ENCODE data around the gene HSFY2.
"Not testable (repeated sequence)": the region's sequence is repeated elsewhere in the genome, so short reads cannot be mapped to it uniquely, and the experiment has no call there.

Gene HSFY2

GRCh38 chrY:18773635-18774034 lies at the start of gene HSFY2:
TSS of gene HSFY2 (minus strand) at chrY:18773735. CDS start at chrY:18773618, 117 bp downstream.
- CTCF ChIA-PET; DNase-seq (ENCODE audit: extremely low spot score); POLR2A ChIA-PET: not testable (repeated sequence)

DNA sequence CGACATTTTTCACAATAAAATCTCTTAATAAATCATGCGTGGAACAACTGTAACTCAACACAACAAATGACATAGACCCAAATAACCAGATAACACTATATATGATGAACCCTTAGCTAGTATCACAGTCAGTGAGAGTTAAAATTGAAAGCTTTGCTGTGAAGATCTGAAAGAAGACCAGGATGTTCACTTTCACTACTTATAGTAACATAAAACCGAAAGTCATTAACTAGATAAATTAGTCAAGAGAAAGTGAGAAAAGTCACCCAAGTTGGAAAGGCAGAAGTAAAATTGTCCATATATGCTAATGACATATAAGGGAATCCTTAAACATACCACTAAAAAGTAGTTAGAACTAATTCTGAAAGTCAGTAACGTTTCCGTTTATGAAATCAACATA lies 42.2 kb upstream of the HSFY2 start:
- POLR2A ChIA-PET; CTCF ChIA-PET; DNase-seq (ENCODE audit: extremely low spot score): not testable (repeated sequence)

DNA sequence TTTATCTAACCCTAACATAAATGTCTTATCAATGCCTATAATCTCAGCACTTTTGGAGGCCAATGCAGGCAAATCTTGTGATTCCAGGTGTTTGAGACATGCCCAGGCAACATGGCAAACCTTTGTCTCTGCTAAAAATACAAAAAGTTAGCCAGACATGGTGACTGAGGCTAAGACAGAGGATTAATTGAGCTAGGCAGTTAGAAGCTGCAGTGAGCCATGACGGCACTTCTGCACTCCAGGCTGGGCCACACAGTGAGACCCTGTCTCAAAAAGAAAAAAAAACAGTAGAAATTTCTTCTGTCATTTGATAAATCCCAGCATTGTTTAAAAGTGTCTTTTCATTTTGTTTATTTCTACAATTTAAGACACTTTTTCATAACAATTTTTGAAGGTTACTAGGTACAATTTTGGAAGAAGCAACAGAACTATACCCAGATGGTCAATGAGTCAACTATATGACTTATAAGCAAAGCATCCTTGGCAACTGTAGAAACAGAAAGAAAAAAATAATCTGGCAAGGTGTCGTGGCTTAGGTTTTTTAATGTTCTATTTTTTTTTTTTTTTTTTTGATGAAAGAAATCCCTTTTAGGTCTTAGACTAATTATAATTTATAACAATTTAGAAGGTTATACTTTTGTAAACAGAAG lies 15.3 kb upstream of the HSFY2 start:
- POLR2A ChIA-PET; DNase-seq (ENCODE audit: extremely low spot score); CTCF ChIA-PET: not testable (repeated sequence)

DNA sequence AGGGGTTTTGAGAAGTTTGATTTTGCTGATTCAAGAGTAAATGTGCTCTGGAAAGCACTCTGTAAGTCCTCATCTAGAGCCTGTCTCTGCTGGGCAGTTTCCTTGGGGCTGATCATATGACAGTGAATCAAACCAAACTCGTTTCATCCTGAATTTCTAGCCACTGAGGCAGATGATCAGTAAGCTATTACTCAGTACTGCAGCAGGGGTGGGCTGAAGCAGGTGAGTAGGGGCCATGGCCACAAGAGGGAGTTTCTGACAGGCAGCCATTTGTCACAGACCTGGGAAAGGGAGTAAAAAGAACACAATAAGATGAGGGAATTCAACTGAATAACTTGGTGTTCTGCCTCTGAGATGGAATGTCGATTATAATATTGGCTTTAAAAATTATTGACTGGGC lies 19.5 kb downstream of the HSFY2 start:
- POLR2A ChIA-PET; DNase-seq (ENCODE audit: extremely low spot score); CTCF ChIA-PET: not testable (repeated sequence)

- DNase-seq (ENCODE audit: extremely low spot score); CTCF ChIA-PET; POLR2A ChIA-PET: not testable (repeated sequence)
These were observed 20.3 kb downstream of the HSFY2 start for GRCh38 chrY:18753133-18753815.

- CTCF ChIA-PET; DNase-seq (ENCODE audit: extremely low spot score); POLR2A ChIA-PET: not testable (repeated sequence)
These were observed 49.8 kb downstream of the HSFY2 start for GRCh38 chrY:18723714-18724113.

All from GM10248 (cell line).